HG03521 (cell line): Measurements from ENCODE around the gene IGSF9.

Experiments used
- ATAC-seq: cut with Tn5 transposase; IDR thresholded peaks from one replicate; pipeline ENCODE4 v1.9.1; 2021; ENCODE audit warnings: mild to moderate bottlenecking, moderate library complexity; ENCODE audit not compliant: unreplicated experiment

Gene IGSF9

DNA sequence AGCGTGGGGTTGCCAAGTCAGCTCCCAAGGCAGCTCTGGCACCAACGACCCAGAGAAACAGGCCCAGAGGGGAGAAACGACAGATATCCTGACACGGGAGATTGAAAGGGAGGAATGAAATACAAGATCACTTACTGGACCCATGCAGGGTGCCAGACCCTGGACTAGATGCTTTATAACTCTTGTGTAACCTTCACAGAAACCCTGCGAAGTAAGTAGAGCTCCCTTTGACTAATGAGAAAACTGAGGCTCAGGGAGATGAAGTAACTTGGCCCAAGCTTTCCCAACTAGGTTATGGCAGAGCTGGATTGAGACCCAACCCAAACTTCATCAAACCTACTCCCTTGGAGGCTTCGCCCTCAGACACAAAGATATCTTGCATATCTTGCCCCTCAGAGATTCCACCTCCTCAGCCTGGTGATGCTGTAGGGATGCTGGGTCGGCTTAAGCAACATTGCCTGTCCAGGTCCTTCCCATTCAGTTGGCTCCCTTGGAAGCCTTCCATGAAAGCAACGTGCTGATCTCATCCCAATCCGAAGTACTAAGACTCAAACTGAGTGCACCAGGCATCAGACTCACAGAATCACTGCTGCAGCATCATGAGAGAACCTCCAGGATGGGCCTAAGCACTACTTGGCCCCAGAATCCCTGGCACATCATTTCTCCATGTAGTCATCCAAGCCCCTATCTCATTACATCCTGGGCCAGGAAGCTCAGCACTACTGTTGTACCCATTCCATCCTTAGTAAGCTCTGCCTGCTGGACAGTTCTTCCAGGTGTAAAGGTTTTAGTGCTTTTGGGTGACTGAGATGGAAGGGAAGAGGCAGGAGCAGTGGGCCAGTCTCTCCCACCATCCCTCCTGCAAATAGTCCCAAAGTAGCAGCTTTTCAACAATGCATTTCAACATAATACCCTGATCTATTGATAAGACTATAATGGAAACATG is 1.1 kb upstream of the IGSF9 start:
- no peak for ATAC-seq

DNA sequence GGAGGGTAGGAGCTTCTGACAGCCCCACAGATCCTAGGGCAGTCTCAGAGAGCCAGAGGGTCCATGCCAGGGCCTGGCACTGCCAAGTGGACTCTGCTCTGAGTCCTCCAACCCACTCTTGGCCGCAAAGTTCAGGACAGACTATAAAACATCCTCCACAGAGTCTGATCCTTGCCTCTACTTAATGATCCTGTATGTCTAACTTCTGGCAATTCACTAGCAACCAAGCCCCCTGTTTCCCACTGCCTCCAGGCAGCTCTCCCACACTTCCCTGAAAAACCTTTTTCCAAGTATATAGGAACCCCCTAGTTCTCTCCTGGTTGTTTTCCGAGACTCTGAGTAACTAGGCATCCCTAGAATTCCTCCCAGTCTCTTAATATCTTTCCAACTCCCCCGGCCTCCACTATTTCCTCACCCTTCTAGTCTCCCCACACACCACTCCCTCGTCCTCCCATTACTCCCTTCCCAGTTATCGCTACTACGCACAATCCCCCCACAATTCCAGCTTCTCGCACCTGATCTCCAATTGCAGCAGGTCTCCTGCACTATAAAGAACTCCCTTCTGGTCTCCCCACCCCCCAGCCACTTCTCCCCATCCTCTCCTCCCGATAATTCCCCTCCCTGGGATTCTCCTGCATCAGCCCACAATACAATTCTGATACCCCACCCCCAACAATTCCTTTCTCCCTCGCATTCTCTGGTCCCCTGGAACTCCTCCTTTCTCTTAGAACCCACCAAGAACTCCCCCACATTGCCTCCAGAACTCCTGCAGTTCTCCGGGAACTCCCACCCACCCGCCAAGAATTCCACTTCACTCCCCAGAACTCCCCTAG is 574 bp downstream of the IGSF9 start:
- no peak for ATAC-seq

DNA sequence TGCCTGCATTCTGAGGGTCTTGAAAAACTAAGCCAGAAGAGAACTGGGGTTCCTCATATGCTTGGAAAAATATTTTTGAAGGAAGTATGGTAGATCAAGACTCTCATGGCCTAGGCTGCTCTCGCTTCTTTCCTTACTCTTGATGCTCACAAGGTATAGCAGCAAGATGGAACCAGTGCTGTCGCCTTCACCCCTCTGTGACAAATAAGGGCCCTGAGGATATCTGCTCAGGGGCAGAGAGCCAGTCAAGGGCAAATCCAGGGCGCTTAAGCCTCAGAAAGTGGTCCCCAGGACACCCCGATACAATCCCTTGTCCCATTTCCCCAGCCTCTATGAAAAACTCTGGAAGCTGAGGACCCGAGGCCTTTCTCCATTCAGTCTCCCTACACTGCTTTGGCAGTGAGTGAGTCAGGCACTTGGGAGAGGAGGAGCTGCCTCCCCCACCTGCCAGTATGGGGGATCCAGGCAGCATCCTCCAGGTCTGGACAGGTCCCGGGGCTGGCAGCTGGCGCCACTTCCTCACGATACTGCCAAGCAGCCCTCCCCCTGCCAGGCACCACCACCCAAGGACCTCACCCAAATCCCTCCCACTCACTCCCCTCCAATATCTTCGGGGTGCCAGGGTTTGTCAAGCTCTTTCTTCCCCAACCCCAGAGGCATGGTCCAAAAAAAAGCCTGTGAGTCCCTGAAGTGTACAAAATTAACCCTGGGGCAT is 1.3 kb downstream of the IGSF9 start:
- no peak for ATAC-seq

DNA sequence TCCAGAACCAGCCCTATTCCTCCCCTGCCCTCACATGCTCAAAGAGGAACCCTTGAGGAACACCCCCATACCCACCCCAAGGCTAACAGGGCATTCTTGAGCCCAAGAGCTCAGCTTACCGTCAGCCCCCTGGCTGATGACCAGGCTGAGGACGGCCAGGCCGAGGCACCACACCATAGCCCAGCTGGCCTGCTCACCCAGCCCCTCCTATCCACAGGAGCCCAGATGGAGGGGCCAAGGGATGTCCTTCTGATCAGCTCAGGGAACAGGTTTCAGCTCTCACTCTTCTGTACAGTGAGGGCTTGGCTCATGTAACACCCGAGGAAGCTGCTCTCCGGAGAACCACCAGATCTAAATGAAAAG is 2.2 kb downstream of the IGSF9 start:
- no peak for ATAC-seq

DNA sequence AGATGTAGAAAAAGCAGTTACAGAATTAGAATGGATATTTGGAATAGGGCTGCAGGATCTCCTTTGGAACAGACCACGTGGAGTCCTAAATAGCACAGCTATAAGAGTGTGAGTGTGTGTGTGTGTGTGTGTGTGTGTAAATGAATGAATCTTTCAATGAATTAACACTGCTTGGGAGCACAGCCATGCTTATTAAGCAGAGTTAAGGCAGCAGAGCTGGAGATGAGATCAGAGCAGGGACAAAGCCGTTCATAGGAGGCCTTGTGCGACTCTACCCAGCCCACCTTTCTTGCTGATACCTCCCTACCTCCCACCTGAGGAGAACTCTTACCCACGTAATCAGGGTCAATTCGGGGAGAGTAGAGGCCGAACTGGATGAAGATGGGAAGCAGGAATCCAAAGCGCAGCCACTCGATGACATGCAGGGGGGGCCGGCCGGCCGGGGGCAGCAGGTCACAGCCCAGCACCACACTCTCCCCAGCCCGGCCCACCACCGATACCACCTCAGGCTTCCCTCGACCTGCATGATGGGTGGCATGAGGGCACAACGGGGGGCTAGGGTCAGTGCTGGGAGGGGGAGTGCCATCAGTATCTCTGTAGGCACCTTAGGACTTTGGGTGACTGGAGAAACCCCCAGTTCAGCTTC is 2.7 kb downstream of the IGSF9 start:
- ATAC-seq, result no peak

DNA sequence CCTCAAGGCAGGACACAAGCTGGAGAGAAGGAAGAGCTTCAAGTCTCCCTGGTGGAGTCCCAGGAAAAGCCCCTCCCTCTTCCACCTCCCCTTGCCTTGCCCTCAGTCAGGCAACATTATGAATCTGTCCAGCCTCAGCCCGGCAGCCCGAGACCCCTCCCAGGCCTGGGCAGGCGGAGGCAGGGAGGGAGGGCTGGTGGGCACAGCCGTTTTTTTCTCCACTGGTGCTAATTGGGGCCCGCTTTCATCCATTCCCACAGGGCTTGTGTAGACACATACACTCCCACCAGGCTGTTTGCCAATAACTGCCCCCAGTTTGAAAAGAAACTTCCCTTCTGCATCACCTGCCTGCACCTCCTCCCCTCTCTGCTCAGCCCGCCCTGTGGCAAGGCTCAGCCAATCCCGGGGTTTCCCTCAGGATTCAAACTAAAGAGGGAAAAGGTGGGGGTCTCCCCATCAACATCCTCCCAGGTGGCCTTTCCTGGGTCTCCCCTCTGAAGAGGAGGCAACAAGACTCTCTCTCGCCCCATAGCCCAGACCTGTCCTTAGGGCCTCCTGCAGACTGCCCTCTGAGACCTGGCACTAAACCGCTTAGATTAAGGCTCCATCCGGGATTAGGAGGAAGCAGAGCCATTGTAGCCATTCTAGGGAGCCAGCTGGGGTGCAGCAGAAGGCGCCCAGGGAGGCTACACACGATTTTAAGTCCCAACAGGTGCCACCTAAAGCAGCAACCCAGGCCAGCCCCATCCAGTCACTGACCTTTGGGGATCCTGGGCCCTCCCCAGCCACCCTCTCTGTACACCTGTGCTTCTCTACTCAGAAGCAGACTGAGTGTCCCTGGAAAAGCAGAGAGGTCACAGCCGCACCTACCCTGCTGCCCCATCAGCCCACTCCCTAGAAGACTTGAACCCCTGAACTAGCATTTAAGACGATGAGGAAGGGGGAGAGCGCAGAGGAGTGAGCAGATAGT is 3.5 kb downstream of the IGSF9 start:
- ATAC-seq, result no peak

DNA sequence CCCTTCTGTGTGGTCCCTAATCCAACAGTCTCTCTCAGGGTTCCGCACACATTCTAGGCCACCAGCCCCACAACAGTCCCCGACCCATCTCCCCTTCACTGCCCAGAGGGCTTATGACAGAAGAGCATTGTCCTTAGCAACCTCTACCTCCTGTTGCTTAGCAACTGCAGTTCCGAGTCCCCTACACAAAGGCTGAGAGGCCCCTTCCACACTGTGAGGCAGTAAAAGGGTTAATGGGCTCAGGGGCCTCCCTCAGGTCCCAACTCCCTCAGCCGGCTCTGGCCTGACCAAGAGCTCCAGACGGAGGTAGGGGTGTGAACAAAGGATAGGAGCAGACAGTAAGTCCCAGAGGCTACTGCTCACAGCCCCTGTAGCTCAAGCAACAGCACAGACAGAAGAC is 4.3 kb downstream of the IGSF9 start:
- ATAC-seq, result no peak

DNA sequence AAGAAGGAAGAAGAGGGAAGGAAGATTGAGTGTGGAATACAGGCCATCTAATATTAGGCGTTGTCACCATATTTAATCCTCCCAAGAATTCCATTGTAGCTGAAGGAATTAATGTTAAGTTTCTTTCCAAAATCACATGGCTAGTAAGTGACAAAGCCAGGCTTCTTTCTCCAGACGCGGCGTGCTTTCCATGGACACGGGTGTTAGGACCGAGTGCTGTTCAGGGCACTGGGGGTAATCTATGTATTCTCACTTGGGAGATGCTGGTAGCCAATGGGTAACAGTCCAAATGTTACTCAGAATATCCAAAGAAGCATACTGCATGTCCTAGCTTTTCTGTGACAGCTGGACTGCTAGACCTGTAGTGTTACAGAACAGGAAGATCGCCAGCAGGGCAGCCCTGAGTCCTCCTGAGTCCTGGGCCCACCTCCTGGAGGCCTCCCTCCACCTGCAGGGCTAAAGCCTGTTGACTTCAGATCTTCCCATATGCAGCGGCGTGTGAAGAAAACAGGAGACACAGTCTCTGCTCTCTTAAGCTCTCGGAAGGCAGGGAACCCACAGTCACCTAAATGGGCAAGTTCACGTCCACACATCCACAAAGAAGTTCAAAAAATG is 5.3 kb downstream of the IGSF9 start:
- ATAC-seq, result no peak

DNA sequence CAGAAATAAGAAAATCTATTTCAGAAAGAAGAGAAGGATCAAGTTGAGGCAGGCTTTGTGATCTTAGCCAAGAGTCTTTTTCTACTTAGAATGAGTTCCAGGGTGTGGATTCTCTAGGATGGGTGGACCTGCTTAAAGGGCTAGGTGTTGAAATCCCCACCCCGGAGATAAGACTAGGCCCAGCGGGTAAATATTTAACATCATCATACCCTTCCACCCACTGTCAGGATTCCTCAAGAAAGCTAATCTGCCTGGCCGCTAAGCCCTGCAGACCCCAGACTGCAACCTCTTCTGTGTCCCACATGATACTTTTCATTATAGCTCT is 5.8 kb downstream of the IGSF9 start:
- no peak for ATAC-seq

DNA sequence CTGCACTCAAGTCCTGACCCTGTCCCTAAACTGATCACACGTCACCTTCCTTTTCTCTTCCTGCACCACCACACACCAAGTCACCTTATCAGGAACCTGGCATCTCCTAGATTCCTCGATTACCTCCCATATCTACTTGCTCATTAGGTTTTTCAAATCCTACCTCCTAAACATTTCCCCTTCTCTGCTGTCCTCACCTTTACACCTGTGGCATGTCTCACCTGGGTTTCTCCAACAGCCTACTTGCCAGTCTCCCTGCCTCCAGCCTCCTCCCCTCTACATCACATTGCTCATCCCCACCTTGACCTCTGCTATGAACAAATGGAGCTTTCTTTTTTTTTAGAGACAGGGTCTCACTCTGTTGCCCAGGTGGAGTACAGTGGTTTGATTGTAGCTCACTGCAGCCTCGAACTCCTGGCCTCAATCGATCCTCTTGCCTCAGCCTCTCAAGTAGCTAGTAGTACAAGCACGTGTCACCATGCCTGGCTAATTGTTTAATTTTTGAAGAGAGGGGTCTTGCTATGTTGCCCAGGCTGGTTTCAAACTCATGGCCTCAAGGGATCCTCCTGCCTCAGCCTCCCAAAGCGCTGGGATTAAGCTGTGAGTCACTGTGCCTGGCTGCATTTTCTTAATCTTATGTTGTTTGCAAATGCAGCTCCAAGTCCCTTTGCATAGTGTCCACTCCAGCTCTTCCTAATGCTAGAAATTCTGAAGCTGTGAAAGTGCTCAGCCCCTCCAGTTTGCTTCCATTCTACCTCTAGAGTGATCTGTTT is 6.3 kb downstream of the IGSF9 start:
- no peak for ATAC-seq

DNA sequence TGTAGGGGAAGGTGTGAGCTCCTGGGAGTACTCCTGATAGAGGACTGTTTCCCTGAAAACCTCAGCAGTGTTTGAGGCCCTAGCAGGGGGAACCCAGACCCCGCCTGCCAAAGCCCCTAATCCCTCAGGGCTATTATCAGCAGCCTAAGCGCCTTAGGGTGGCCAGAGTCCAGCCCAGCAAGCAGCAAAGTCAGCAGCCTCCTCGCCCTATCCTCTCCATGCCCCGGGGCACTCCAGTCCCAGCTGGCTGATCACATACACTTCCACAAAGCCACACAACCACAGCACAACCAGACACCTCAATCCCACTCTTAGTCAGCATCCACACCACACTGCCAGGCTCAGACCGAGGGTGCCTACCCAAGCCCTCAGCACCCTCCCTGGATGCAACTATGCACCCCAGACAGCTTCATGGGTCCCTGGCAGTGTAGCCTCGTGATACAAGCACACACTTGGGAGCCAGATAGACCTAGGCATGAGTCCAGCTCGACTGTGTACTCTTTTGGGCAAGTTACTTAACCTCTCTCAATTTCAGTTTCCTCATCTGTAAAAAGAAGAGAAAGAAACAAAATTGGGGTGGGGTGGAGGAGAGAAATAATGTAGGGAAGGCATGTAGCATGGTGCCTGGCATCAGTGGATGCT is 7.1 kb downstream of the IGSF9 start:
- no peak for ATAC-seq

DNA sequence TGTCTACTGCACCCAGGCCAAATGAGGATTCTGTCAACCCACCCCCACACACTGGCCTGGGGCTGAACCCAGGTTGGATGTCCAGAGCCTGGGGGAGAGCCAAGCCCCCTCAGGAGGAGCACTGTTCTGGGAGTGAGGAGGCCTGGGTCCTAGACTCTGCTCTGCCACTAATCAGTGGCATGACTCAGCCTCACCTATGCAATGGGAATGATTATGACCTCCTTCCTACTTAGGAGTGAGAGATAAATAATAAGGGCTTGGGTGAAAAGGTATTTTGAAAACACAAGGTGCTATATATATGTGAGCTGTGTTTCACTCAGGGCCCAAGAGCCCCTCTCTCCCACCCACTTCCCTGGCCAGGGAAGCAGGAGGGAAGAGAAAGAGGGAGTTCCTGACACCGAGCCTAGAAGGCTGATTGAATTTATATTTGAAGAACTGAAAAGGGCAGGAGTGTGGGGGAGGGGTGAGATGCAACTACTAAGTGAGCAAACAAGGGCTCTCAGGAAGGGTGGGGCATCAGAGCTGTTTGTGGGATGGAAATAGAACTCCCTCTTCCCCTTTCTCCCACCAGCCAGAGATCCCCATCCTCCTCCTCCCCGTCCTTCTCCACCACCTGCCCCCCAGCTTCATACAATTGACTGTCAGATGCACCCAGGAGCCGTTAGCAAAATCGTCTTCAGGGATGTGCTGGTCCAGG is 8.2 kb downstream of the IGSF9 start:
- ATAC-seq, result no peak

DNA sequence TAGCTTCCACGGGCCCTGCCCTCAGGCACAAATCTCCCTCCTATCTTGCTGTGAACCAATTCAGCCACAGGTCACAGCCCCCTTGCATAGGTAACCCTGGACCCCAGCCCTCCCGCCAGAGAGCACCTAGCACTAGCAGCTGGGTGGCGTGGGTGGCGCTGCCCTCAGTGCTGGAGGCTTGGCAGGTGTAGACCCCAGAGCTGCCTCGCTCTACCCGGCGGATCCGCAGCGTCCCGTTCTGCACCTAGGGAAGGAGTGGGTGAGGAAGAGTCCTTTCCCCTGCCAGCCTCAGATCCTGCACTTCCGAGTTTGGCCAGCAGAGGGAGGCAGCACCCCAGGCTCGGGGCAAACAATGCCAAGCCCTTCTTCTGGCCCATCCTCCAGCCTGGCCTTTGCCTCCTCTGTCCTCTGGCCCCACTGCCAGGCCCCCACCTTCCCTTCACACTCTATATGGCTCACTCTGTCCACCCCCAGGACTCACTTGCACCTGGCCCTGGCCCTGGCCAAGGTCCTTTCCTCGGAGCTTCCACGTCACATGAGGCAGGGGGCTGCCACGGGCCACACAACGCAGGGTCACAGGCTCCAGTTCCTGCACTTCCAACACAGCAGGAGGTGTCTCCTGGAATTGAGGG is 9.0 kb downstream of the IGSF9 start:
- no peak for ATAC-seq

DNA sequence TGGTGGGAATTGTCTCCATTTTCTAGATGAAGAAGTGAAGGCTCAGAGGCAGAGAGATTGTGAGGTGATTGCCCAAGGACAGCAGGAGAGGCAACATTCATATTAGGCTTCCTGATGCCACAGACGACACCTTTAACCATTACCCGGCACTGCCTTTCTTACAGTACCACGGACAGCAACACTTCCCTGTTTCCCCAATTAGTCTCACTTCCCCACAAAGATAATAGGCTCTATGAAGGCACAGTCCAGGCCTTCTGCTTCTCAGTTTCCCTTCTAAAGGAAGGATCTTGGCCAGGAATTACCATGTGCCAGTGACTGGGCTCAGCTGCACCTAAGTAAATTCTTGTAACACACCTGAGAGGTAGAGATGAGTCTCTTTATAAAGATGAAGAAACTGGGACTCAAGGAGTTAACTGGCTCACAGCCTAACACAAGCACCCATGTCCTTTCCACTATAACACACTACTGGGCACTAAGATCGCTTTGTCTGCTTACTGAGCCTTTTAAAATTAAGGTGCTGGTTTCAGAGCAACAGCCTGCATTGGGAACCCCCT is 9.6 kb downstream of the IGSF9 start:
- ATAC-seq, result no peak

DNA sequence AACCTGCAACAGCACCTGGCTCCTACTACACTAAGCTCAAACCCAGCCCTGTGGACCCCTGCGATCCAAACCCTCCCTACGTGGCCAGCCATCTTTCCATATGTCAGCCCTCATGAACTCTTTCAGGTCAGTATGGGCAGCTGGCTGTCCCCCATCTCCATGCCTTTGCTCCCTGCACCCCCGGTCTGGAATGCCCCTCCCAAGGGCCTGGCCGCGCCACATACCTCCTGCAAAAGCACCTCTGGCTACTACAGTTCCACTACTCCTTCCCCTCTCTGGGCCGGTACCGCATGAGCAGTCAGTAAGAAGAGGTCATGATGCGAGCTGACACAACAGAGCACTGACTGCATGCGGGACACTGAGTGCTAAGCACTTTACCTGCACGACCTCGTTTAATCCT is 10.1 kb downstream of the IGSF9 start:
- ATAC-seq, result no peak

DNA sequence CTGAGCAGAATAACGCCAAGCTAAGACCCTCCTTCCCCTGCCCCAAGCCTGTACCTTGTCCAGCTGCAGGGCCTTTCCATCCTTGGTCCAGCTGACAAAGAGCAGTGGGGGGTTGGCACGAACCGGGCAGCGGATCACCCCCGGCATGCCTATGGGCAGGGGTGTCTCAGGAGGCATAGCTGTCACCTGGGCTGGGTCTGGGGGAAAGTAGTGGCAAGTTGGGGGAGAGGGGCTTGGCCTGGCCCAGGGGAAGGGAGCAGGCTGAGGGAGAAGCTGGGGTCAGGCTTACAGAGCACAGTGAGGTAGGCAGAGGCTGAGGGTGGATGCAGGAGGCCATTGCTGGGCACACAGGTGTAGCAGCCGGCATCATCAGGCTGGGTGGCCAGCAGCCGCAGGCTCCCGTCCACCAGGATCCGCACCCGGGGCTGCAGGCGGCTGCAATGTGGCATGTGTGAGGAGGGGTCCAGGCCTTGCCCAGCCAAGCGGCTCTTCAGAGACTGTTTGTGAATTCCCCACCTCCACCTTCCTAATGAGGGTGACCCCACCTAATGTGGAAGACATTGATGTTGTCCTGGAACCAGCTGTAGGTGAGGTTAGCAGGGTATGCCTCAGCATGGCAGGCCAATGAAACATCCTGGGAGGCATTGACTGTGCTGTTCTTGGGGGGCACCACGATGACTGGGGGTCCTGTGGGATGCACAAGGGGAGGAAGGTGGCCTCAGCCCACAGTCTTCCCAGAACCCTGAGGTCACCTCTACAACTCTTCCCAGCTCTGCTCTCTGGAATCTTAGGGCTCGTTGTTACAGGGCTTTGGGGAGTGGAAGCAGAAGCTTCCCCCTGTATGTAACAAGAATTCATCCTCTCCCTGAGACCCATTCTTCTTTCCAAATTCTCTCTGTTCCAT is 11.0 kb downstream of the IGSF9 start:
- no peak for ATAC-seq
